OCI-LY1 (cell line): ENCODE data around the gene KCNB1.

ENCODE experiments used
- H2AFZ ChIP-seq: fragments of 200-600 bp; sonication (generic), shearing (Covaris generic); 2 replicates; pipeline ENCODE4 v1.6.0; 2014; ENCODE audit warnings: antibody characterized with exemption, mild to moderate bottlenecking, low read length
- H3F3A ChIP-seq: fragments of 200-600 bp; sonication (generic), shearing (Covaris generic); 2 replicates; pipeline ENCODE4 v1.6.0; 2014; ENCODE audit warnings: mild to moderate bottlenecking, antibody characterized with exemption, low read length, moderate library complexity; ENCODE audit not compliant: insufficient read depth
- H3K27ac ChIP-seq: fragments of 200-600 bp; sonication (generic); 2 replicates; pipeline ENCODE4 v1.5.1; 2014; ENCODE audit warnings: low read length, mixed run types, mild to moderate bottlenecking, low read depth; ENCODE audit not compliant: poor library complexity, severe bottlenecking
- H3K27me3 ChIP-seq: fragments of 200-600 bp; sonication (generic); 2 replicates; pipeline ENCODE4 v1.6.0; 2014; ENCODE audit warnings: antibody characterized with exemption, mild to moderate bottlenecking, low read length, moderate library complexity; ENCODE audit not compliant: insufficient read depth
- H3K36me3 ChIP-seq: fragments of 200-600 bp; sonication (generic); 2 replicates; pipeline ENCODE4 v1.6.1; 2014; ENCODE audit warnings: mild to moderate bottlenecking, antibody characterized with exemption, low read length, moderate library complexity, mixed read lengths; ENCODE audit not compliant: insufficient read depth
- H3K4me1 ChIP-seq: fragments of 200-600 bp; sonication (generic); 2 replicates; pipeline ENCODE4 v1.5.1; 2014; ENCODE audit warnings: mild to moderate bottlenecking, low read length, moderate library complexity; ENCODE audit not compliant: insufficient read depth, severe bottlenecking
- H3K4me2 ChIP-seq: fragments of 200-600 bp; sonication (generic), shearing (Covaris generic); 2 replicates; pipeline ENCODE4 v1.6.1; 2014; ENCODE audit warnings: low read length
- H3K4me3 ChIP-seq: fragments of 200-600 bp; sonication (generic); 2 replicates; pipeline ENCODE4 v1.5.1; 2014; ENCODE audit warnings: low read length, low read depth, mild to moderate bottlenecking, mixed read lengths; ENCODE audit not compliant: poor library complexity, severe bottlenecking
- H3K79me2 ChIP-seq: fragments of 200-600 bp; shearing (Covaris generic); 2 replicates; pipeline ENCODE4 v1.6.1; 2016; ENCODE audit warnings: mixed run types, low read length, mixed read lengths; ENCODE audit not compliant: insufficient read depth
- H3K9ac ChIP-seq: fragments of 200-600 bp; sonication (generic), shearing (Covaris generic); 2 replicates; pipeline ENCODE4 v1.6.1; 2014; ENCODE audit warnings: mild to moderate bottlenecking, low read length, mixed read lengths
- H3K9me2 ChIP-seq: fragments of 200-600 bp; sonication (generic), shearing (Covaris generic); 2 replicates; pipeline ENCODE4 v1.6.1; 2014; ENCODE audit warnings: low read depth, mild to moderate bottlenecking, low read length, mixed read lengths
- H3K9me3 ChIP-seq: fragments of 200-600 bp; shearing (Covaris generic); 2 replicates; pipeline ENCODE4 v1.6.1; 2014; ENCODE audit warnings: low read length, mixed read lengths
- H4K20me1 ChIP-seq: fragments of 200-600 bp; sonication (generic), shearing (Covaris generic); 2 replicates; pipeline ENCODE4 v1.6.0; 2016; ENCODE audit warnings: mild to moderate bottlenecking, low read length; ENCODE audit not compliant: insufficient read depth
- CTCF ChIP-seq: fragments of 200-600 bp; sonication (generic), shearing (Covaris generic); IDR thresholded peaks from 2 replicates; pipeline ENCODE4 v1.5.1; 2017; ENCODE audit warnings: mild to moderate bottlenecking, antibody characterized with exemption, low read length, moderate library complexity, mixed read lengths
- EZH2 ChIP-seq: fragments of 200-600 bp; sonication (generic), shearing (Covaris generic); IDR thresholded peaks from 2 replicates; pipeline ENCODE4 v1.8.0; 2017; ENCODE audit warnings: borderline replicate concordance, mixed run types, mild to moderate bottlenecking, antibody characterized with exemption, low read length, moderate library complexity, mixed read lengths

The KCNB1 gene

GRCh38 chr20:49505518-49505917, 23.1 kb upstream of the KCNB1 start:
- no peak overlapping the region for H3K27ac ChIP-seq
- H3F3A ChIP-seq = no peaks in the 10 kb centered on the region
- H3K4me1 ChIP-seq = no peaks in the 10 kb centered on the region
- no peaks in the 10 kb centered on the region for H3K79me2 ChIP-seq
- H3K4me3 ChIP-seq = no peak overlapping the region
- no peak overlapping the region for H3K9ac ChIP-seq
- H2AFZ ChIP-seq = no peak overlapping the region
- no peak overlapping the region for H3K4me2 ChIP-seq
- no peaks in the 10 kb centered on the region for H3K36me3 ChIP-seq
- peaks cover 3% of the 10 kb centered on the region; the same call in 1 of the 2 replicates for H3K27me3 ChIP-seq
- TF ChIP-seq CTCF (no peak), EZH2 (no peak)
- H3K9me2 ChIP-seq = no peaks in the 10 kb centered on the region
- no peaks in the 10 kb centered on the region for H3K9me3 ChIP-seq
- no peaks in the 10 kb centered on the region for H4K20me1 ChIP-seq

- no peak overlapping the region for H3K4me2 ChIP-seq
- H3K79me2 ChIP-seq = no peaks in the 10 kb centered on the region
- H3K36me3 ChIP-seq = no peaks in the 10 kb centered on the region
- no peak overlapping the region for H2AFZ ChIP-seq
- peaks cover 3% of the 10 kb centered on the region; the same call in 1 of the 2 replicates for H3K27me3 ChIP-seq
- no peaks in the 10 kb centered on the region for H3F3A ChIP-seq
- no peaks in the 10 kb centered on the region for H3K9me2 ChIP-seq
- no peaks in the 10 kb centered on the region for H4K20me1 ChIP-seq
- no peak for TF ChIP-seq CTCF
- no peak for TF ChIP-seq EZH2
- H3K9ac ChIP-seq = no peak overlapping the region
- H3K4me1 ChIP-seq = no peaks in the 10 kb centered on the region
- no peak overlapping the region for H3K27ac ChIP-seq
- H3K4me3 ChIP-seq = no peak overlapping the region
- no peaks in the 10 kb centered on the region for H3K9me3 ChIP-seq
Measured at GRCh38 chr20:49503176-49503575, 20.7 kb upstream of the KCNB1 start.

GRCh38 chr20:49501917-49502316, 19.4 kb upstream of the KCNB1 start:
- H3K27me3 ChIP-seq = peaks cover 8% of the 10 kb centered on the region; the same call in 1 of the 2 replicates
- H3K4me1 ChIP-seq = no peaks in the 10 kb centered on the region
- no peak overlapping the region for H3K4me3 ChIP-seq
- H2AFZ ChIP-seq = no peak overlapping the region
- no peak overlapping the region for H3K9ac ChIP-seq
- no peaks in the 10 kb centered on the region for H3K79me2 ChIP-seq
- no peaks in the 10 kb centered on the region for H3K36me3 ChIP-seq
- H3K27ac ChIP-seq = no peak overlapping the region
- H3K9me3 ChIP-seq = no peaks in the 10 kb centered on the region
- H3K4me2 ChIP-seq = no peak overlapping the region
- H3K9me2 ChIP-seq = no peaks in the 10 kb centered on the region
- no peaks in the 10 kb centered on the region for H4K20me1 ChIP-seq
- H3F3A ChIP-seq = no peaks in the 10 kb centered on the region
- TF ChIP-seq CTCF (no peak), EZH2 (no peak)
